Astrocyte (in vitro differentiated cells and primary cell): Measurements from ENCODE around the gene NEUROG1. TPM values are rescaled to one million over a fixed set of nuclear protein-coding genes. Genes with fewer than 3 reads are reported as not detected.
A peak's percentile ranks its signal among the peaks of the same experiment; 100 is the strongest.

ENCODE experiments used
- DNase-seq: peaks from one replicate; pipeline ENCODE4 v3.0.0-alpha.2; 2010; ENCODE audit warnings: low read depth
- FAIRE-seq: peaks from 2 replicates; lab custom pipeline; 2011; peaks lifted over from hg19 to GRCh38; lab: Jason Lieb, UNC
- H2AFZ ChIP-seq: 2 replicates; pipeline ENCODE4 v1.6.0; 2012; ENCODE audit warnings: low read depth, low read length, inconsistent platforms
- H3K27ac ChIP-seq: 2 replicates; pipeline ENCODE4 v1.5.1; 2011; ENCODE audit warnings: low read depth, low read length, inconsistent platforms
- H3K27me3 ChIP-seq: 2 replicates; pipeline ENCODE4 v1.6.0; 2011; ENCODE audit warnings: low read length, inconsistent platforms; ENCODE audit not compliant: insufficient read depth
- H3K36me3 ChIP-seq: 2 replicates; pipeline ENCODE4 v1.5.1; 2011; ENCODE audit warnings: low read length, inconsistent platforms; ENCODE audit not compliant: insufficient read depth
- H3K4me1 ChIP-seq: 2 replicates; pipeline ENCODE4 v1.5.1; 2011; ENCODE audit warnings: low read length, inconsistent platforms; ENCODE audit not compliant: insufficient read depth
- H3K4me2 ChIP-seq: 2 replicates; pipeline ENCODE4 v1.6.0; 2012; ENCODE audit warnings: low read length, inconsistent platforms
- H3K4me3 ChIP-seq: 2 replicates; pipeline ENCODE4 v1.5.1; 2011; ENCODE audit warnings: low read depth, mild to moderate bottlenecking, low read length, inconsistent platforms; ENCODE audit not compliant: insufficient read depth
- H3K79me2 ChIP-seq: 2 replicates; pipeline ENCODE4 v1.6.0; 2012; ENCODE audit warnings: mild to moderate bottlenecking, low read length, inconsistent platforms; ENCODE audit not compliant: insufficient read depth
- H3K9ac ChIP-seq: 2 replicates; pipeline ENCODE4 v1.6.0; 2012; ENCODE audit warnings: mild to moderate bottlenecking, low read length, inconsistent platforms
- H3K9me3 ChIP-seq: 2 replicates; pipeline ENCODE4 v1.5.1; 2012; ENCODE audit warnings: low read depth, mild to moderate bottlenecking, low read length, inconsistent platforms; ENCODE audit not compliant: insufficient read depth
- H4K20me1 ChIP-seq: 2 replicates; pipeline ENCODE4 v1.6.0; 2012; ENCODE audit warnings: low read length, inconsistent platforms; ENCODE audit not compliant: insufficient read depth
- H3K27ac Mint-ChIP-seq: one replicate; pipeline ENCODE4 v1.8.0; 2021; ENCODE audit warnings: mild to moderate bottlenecking, mixed read lengths; ENCODE audit not compliant: unreplicated experiment
- H3K27me3 Mint-ChIP-seq: one replicate; pipeline ENCODE4 v1.8.0; 2021; ENCODE audit warnings: low read depth, mixed read lengths; ENCODE audit not compliant: unreplicated experiment
- H3K36me3 Mint-ChIP-seq: one replicate; pipeline ENCODE4 v1.8.0; 2021; ENCODE audit warnings: low read depth, mixed read lengths; ENCODE audit not compliant: unreplicated experiment
- H3K4me1 Mint-ChIP-seq: one replicate; pipeline ENCODE4 v1.8.0; 2021; ENCODE audit warnings: low read depth, mixed read lengths; ENCODE audit not compliant: unreplicated experiment
- H3K4me3 Mint-ChIP-seq: one replicate; pipeline ENCODE4 v1.8.0; 2021; ENCODE audit warnings: mild to moderate bottlenecking, moderate library complexity, mixed read lengths; ENCODE audit not compliant: unreplicated experiment
- H3K9me3 Mint-ChIP-seq: one replicate; pipeline ENCODE4 v1.8.0; 2021; ENCODE audit warnings: mild to moderate bottlenecking, mixed read lengths; ENCODE audit not compliant: unreplicated experiment
- EZH2 ChIP-seq: IDR thresholded peaks from 2 replicates; pipeline ENCODE4 v1.6.1; 2012; ENCODE audit warnings: mild to moderate bottlenecking, low read length, inconsistent platforms; ENCODE audit not compliant: insufficient read depth
- total RNA-seq: library from RNA; stranded (reverse); gene quantifications from 2 replicates; pipeline ENCODE4 v1.2.1, GENCODE V29; 2021
- TF ChIP-seq, protein P1 (sequence below): IDR thresholded peaks from 2 replicates; pipeline ENCODE4 v1.5.1; 2011; ENCODE audit warnings: low read depth, mild to moderate bottlenecking, inconsistent platforms, low read length, moderate library complexity; ENCODE audit not compliant: insufficient read depth

Gene NEUROG1
- total RNA-seq, 1 donor from 2014 or later: not detected

DNA sequence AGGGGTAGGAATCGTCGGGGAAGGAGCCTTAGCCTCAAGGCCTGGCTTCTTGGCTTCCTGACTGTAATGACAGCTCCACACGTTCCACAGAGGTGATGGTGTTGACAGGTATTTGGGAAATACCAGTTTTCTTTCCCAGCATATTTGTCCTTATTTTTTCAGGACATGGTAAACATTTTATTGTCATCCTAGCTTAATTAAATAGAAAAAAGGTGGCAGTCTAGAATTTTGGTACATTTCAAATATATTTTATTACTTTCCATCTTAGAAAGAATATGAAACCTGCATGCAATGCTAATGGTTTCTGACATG, 34.6 kb upstream of the NEUROG1 start:
- Mint-ChIP-seq H3K27me3 (peaks cover 46% of the 10 kb centered on the region), H3K4me1 (no peaks in the 10 kb centered on the region), H3K36me3 (no peaks in the 10 kb centered on the region), H3K9me3 (peaks cover 2% of the 10 kb centered on the region), H3K4me3 (no peak overlapping the region), H3K27ac (no peak overlapping the region)
- TF ChIP-seq, protein P1, sequence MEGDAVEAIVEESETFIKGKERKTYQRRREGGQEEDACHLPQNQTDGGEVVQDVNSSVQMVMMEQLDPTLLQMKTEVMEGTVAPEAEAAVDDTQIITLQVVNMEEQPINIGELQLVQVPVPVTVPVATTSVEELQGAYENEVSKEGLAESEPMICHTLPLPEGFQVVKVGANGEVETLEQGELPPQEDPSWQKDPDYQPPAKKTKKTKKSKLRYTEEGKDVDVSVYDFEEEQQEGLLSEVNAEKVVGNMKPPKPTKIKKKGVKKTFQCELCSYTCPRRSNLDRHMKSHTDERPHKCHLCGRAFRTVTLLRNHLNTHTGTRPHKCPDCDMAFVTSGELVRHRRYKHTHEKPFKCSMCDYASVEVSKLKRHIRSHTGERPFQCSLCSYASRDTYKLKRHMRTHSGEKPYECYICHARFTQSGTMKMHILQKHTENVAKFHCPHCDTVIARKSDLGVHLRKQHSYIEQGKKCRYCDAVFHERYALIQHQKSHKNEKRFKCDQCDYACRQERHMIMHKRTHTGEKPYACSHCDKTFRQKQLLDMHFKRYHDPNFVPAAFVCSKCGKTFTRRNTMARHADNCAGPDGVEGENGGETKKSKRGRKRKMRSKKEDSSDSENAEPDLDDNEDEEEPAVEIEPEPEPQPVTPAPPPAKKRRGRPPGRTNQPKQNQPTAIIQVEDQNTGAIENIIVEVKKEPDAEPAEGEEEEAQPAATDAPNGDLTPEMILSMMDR: no peak
- TF ChIP-seq EZH2: no peak
- H3K9me3 ChIP-seq: no peaks in the 10 kb centered on the region
- H2AFZ ChIP-seq: no peak overlapping the region
- no peak overlapping the region for H3K27ac ChIP-seq
- DNase-seq (no peak), FAIRE-seq (no peak)
- no peaks in the 10 kb centered on the region for H3K4me1 ChIP-seq
- H3K9ac ChIP-seq: no peak overlapping the region
- peaks cover under 1% of the 10 kb centered on the region for H3K27me3 ChIP-seq
- H3K79me2 ChIP-seq: no peaks in the 10 kb centered on the region
- H3K4me2 ChIP-seq: no peak overlapping the region
- H4K20me1 ChIP-seq: no peaks in the 10 kb centered on the region
- H3K36me3 ChIP-seq: no peaks in the 10 kb centered on the region
- no peak overlapping the region for H3K4me3 ChIP-seq

DNA sequence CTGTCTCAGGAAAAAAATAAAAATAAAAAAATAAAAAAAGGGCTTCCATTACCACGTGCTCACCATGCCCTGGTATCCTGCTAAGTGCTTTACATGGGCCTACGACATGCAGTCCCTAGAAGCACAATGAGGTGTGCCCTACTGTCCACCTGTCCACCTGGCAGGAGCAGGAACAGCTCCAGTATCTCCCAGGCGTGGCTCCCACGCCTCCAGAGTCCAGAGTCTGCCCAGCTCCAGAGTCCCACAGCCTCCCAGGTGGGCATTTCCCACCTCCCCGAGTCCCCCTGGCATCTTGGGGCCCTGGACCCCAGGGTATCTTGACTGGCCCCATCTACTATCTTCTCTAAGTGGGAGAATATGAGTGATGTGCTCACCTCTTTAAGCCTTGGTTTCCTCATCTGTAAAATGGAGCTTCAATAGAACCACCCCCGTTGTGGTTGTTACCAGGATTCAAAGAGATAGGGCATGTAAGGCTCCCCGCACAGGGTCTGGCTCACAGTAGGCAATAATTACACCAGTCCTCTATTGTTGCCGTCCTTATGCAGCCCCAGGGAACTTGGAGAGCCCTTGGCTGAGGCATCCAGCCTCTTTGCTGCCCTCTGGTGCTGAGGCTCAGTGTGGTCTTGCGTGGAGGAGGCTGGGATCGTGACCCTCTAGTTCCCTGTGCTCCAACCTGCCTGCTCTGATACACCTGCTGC, 34.1 kb upstream of the NEUROG1 start:
- H3K4me1 ChIP-seq: no peaks in the 10 kb centered on the region
- no peak overlapping the region for H3K9ac ChIP-seq
- H3K4me2 ChIP-seq: no peak overlapping the region
- no peaks in the 10 kb centered on the region for H3K36me3 ChIP-seq
- Mint-ChIP-seq H3K4me3 (no peak overlapping the region), H3K36me3 (no peaks in the 10 kb centered on the region), H3K27me3 (peaks cover 48% of the 10 kb centered on the region), H3K4me1 (no peaks in the 10 kb centered on the region), H3K9me3 (peaks cover 2% of the 10 kb centered on the region), H3K27ac (no peak overlapping the region)
- H3K27ac ChIP-seq: no peak overlapping the region
- DNase-seq: peak; percentile 14
- H3K79me2 ChIP-seq: no peaks in the 10 kb centered on the region
- H2AFZ ChIP-seq: no peak overlapping the region
- H3K9me3 ChIP-seq: no peaks in the 10 kb centered on the region
- H3K27me3 ChIP-seq: peaks cover 5% of the 10 kb centered on the region
- TF ChIP-seq, protein P1: peak; percentile 42
- TF ChIP-seq EZH2: no peak
- FAIRE-seq: no peak
- no peaks in the 10 kb centered on the region for H4K20me1 ChIP-seq
- no peak overlapping the region for H3K4me3 ChIP-seq

DNA sequence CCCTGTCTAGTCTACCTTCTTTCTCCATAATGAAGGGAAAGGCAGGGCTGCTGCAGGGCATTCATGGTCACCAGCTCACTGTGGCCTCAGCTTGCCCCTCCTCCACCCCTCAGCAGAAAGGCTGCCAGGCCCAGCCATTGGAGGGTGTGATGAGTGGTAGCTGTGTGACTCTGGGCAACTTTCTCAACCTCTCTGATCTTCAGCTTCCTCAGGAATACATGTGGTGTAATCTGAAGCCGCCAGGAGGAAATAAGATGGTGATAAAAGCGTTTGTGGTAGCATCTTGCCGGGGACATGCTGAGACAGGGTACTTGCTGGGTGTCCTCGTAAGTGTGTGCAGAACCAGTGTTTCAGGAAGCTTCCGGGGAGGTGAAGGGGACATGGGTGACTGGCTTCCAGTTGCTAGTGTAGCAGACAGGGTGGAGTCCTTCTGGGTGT, 33.2 kb upstream of the NEUROG1 start:
- no peak overlapping the region for H3K27ac ChIP-seq
- Mint-ChIP-seq H3K27me3 (peaks cover 46% of the 10 kb centered on the region), H3K36me3 (no peaks in the 10 kb centered on the region), H3K4me1 (no peaks in the 10 kb centered on the region), H3K4me3 (no peak overlapping the region), H3K27ac (peak overlapping the region; percentile 62), H3K9me3 (peaks cover 2% of the 10 kb centered on the region)
- TF ChIP-seq, protein P1: no peak
- no peaks in the 10 kb centered on the region for H4K20me1 ChIP-seq
- no peak overlapping the region for H3K4me2 ChIP-seq
- H3K79me2 ChIP-seq: no peaks in the 10 kb centered on the region
- H2AFZ ChIP-seq: no peak overlapping the region
- no peak overlapping the region for H3K9ac ChIP-seq
- no peaks in the 10 kb centered on the region for H3K9me3 ChIP-seq
- H3K27me3 ChIP-seq: peaks cover 7% of the 10 kb centered on the region
- H3K4me3 ChIP-seq: no peak overlapping the region
- H3K36me3 ChIP-seq: no peaks in the 10 kb centered on the region
- H3K4me1 ChIP-seq: no peaks in the 10 kb centered on the region
- no peak for DNase-seq
- FAIRE-seq: no peak
